Measurements from ENCODE around the gene P2RY14.

P2RY14 gene

GRCh38 chr3:151174351-151174750 lies 104.0 kb downstream of the P2RY14 start:
- TF ChIP-seq REST (IDR thresholded peaks at IDR 0.05; ENCODE audit: insufficient read depth in 1 of 2, low read depth in 2 of 2, low read length in 2 of 2) (no peak), TAF1 (IDR thresholded peaks at IDR 0.05; ENCODE audit: borderline replicate concordance, insufficient read depth, low read length) (no peak), SIN3A (IDR thresholded peaks at IDR 0.05; ENCODE audit: borderline replicate concordance, insufficient read depth, low read length) (no peak), FOXP2 (optimal IDR thresholded peaks at IDR 0.05; ENCODE audit: borderline replicate concordance, extremely low read depth, extremely low read length, insufficient read depth) (no peak), POLR2AphosphoS5 (IDR thresholded peaks at IDR 0.05; ENCODE audit: low read depth, low read length) (no peak)

DNA sequence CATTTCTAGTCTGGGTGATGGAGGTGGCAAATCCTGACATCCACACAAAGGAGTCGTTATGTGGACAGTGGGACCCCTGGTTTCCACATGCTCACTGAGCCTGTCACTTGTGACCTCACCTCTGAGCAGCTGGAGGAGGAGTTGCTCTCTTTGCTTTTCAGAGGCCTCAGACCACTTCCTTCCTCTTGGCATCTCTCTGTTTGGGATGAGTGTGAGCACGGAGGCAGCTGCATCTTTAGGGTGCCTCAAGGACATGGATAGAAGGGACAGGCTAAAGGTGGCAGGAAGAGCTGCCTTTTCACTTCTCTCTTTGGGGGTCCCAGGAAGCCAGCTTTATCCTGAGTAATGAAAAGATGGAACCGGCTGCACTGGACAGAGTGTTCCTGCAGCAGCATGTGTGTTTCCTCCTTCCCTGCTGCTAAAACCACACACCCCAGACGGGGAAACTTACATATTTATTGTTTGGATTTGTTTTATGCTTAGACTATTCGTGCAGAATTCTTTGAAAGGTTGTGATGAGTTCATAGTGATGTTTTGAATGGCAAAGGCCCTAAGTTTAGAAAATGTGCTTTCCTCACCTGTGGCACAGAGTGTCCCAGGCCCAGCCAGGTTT lies 107.1 kb downstream of the P2RY14 start:
- TF ChIP-seq FOXP2 (optimal IDR thresholded peaks at IDR 0.05; ENCODE audit: borderline replicate concordance, extremely low read depth, extremely low read length, insufficient read depth) = no peak
- no peak for TF ChIP-seq POLR2AphosphoS5 (IDR thresholded peaks at IDR 0.05; ENCODE audit: low read depth, low read length)

DNA sequence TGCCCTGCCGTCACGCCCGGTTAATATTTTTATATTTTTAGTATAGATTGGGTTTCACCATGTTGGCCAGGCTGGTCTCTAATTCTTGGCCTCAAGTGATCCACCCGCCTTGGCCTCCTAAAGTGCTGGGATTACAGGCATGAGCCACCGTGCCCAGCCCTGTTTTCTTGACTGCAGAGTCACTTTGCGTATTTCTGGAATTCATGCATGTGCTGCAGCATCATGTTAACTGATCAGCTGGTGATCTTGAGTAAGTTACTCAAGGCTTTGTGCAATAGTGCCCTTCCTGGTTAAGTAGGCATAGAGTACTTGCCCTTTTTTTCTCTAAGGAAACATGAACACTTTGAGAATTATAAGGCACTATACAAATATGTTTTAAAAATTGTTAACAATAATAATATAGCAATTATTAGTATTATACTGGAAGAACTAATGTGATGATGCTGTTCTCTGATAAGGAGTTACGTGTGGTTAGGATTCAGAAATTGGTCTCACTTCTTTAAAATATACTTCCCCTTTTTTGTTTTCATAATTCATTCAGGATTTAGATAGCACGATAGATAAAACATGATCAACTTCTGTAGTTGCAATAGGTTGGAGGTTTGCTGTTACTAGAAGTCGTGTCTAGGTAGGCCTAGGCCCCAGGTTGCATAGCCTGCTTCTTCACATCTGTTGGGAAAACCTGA lies 108.9 kb downstream of the P2RY14 start:
- TF ChIP-seq FOXP2 (optimal IDR thresholded peaks at IDR 0.05; ENCODE audit: borderline replicate concordance, extremely low read depth, extremely low read length, insufficient read depth) (no peak), TAF1 (IDR thresholded peaks at IDR 0.05; ENCODE audit: borderline replicate concordance, insufficient read depth, low read length) (no peak), SIN3A (IDR thresholded peaks at IDR 0.05; ENCODE audit: borderline replicate concordance, insufficient read depth, low read length) (no peak), POLR2AphosphoS5 (IDR thresholded peaks at IDR 0.05; ENCODE audit: low read depth, low read length) (no peak), REST (IDR thresholded peaks at IDR 0.05; ENCODE audit: insufficient read depth in 1 of 2, low read depth in 2 of 2, low read length in 2 of 2) (no peak)

GRCh38 chr3:151168269-151169094 lies 109.9 kb downstream of the P2RY14 start:
- TF ChIP-seq REST (IDR thresholded peaks at IDR 0.05; ENCODE audit: insufficient read depth in 1 of 2, low read depth in 2 of 2, low read length in 2 of 2) (no peak), POLR2AphosphoS5 (IDR thresholded peaks at IDR 0.05; ENCODE audit: low read depth, low read length) (no peak), TAF1 (IDR thresholded peaks at IDR 0.05; ENCODE audit: borderline replicate concordance, insufficient read depth, low read length) (no peak), SIN3A (IDR thresholded peaks at IDR 0.05; ENCODE audit: borderline replicate concordance, insufficient read depth, low read length) (no peak), FOXP2 (optimal IDR thresholded peaks at IDR 0.05; ENCODE audit: borderline replicate concordance, extremely low read depth, extremely low read length, insufficient read depth) (no peak)

GRCh38 chr3:151166161-151166560 lies 112.2 kb downstream of the P2RY14 start:
- TF ChIP-seq FOXP2 (optimal IDR thresholded peaks at IDR 0.05; ENCODE audit: borderline replicate concordance, extremely low read depth, extremely low read length, insufficient read depth) (no peak), POLR2AphosphoS5 (IDR thresholded peaks at IDR 0.05; ENCODE audit: low read depth, low read length) (no peak), SIN3A (IDR thresholded peaks at IDR 0.05; ENCODE audit: borderline replicate concordance, insufficient read depth, low read length) (no peak), REST (IDR thresholded peaks at IDR 0.05; ENCODE audit: insufficient read depth in 1 of 2, low read depth in 2 of 2, low read length in 2 of 2) (no peak), TAF1 (IDR thresholded peaks at IDR 0.05; ENCODE audit: borderline replicate concordance, insufficient read depth, low read length) (no peak)
